Fibroblast of skin of scalp (primary cell): ENCODE data around the gene PID1.
"Not testable (repeated sequence)": the region's sequence is repeated elsewhere in the genome, so short reads cannot be mapped to it uniquely, and the experiment has no call there.

Experiments used
- DNase-seq: peaks from one replicate; pipeline ENCODE4 v3.0.0-alpha.2; 2013

Gene PID1

GRCh38 chr2:229109195-229109594, 161.9 kb downstream of the PID1 start:
- no peak for DNase-seq

- no peak for DNase-seq
Observed at GRCh38 chr2:229107601-229108000, 163.5 kb downstream of the PID1 start.

- DNase-seq: no peak
Observed at GRCh38 chr2:229104974-229105387, 166.1 kb downstream of the PID1 start.

GRCh38 chr2:229104025-229104424, 167.1 kb downstream of the PID1 start:
- no peak for DNase-seq

GRCh38 chr2:229101314-229101713, 169.8 kb downstream of the PID1 start:
- no peak for DNase-seq

- no peak for DNase-seq
Observed at GRCh38 chr2:229099231-229099630, 171.9 kb downstream of the PID1 start.

GRCh38 chr2:229098801-229099200, 172.3 kb downstream of the PID1 start:
- no peak for DNase-seq

GRCh38 chr2:229096409-229097066, 174.5 kb downstream of the PID1 start:
- DNase-seq: no peak

GRCh38 chr2:229095472-229095871, 175.6 kb downstream of the PID1 start:
- DNase-seq: no peak

GRCh38 chr2:229090225-229090624, 180.9 kb downstream of the PID1 start:
- DNase-seq: no peak

GRCh38 chr2:229089776-229090175, 181.3 kb downstream of the PID1 start:
- DNase-seq: no peak

- DNase-seq: no peak
Observed at GRCh38 chr2:229088966-229089700, 182.0 kb downstream of the PID1 start.

GRCh38 chr2:229088517-229088913, 182.6 kb downstream of the PID1 start:
- no peak for DNase-seq

GRCh38 chr2:229087843-229088516, 183.1 kb downstream of the PID1 start:
- no peak for DNase-seq

GRCh38 chr2:229087267-229087666, 183.8 kb downstream of the PID1 start:
- DNase-seq: no peak

GRCh38 chr2:229085439-229085838, 185.6 kb downstream of the PID1 start:
- DNase-seq: no peak

- peak; percentile 4 for DNase-seq
Observed at GRCh38 chr2:229084447-229084846, 186.6 kb downstream of the PID1 start.

- no peak for DNase-seq
Observed at GRCh38 chr2:229083606-229084340, 187.3 kb downstream of the PID1 start.

- no peak for DNase-seq
Observed at GRCh38 chr2:229081411-229081810, 189.7 kb downstream of the PID1 start.

- DNase-seq: no peak
Observed at GRCh38 chr2:229080172-229080571, 190.9 kb downstream of the PID1 start.

- DNase-seq: not testable (repeated sequence)
Observed at GRCh38 chr2:229076886-229077285, 194.2 kb downstream of the PID1 start.

- no peak for DNase-seq
Observed at GRCh38 chr2:229073935-229074334, 197.2 kb downstream of the PID1 start.
